HepG2 (cell line): ENCODE measurements around the gene INTS12. TPM values are rescaled to one million over a fixed set of nuclear protein-coding genes. Genes with fewer than 3 reads are reported as not detected.

Experiments used
- ARNT2 ChIP-seq: sonication (generic); formaldehyde crosslinking; IDR thresholded peaks from 2 replicates; pipeline ENCODE4 v1.8.0; 2022; ENCODE audit warnings: mild to moderate bottlenecking, low read depth, missing genetic modification reagents, moderate library complexity
- ATF4 ChIP-seq, 2 experiments: fragments of 450-650 bp in 1 of 2; sonication (generic) in 1 of 2; formaldehyde crosslinking; IDR thresholded peaks; 2 replicates each; pipeline versions ENCODE4 v1.5.0 to v1.8.0; 2020 to 2022; ENCODE audit warnings: mild to moderate bottlenecking in 1 of 2, missing genetic modification reagents in 1 of 2
- FOXJ3 ChIP-seq: sonication (generic); formaldehyde crosslinking; IDR thresholded peaks from 2 replicates; pipeline ENCODE4 v1.4.0; 2020; ENCODE audit warnings: missing genetic modification reagents, mild to moderate bottlenecking, borderline replicate concordance
- HOXA3 ChIP-seq: sonication (generic); formaldehyde crosslinking; IDR thresholded peaks from 2 replicates; pipeline ENCODE4 v1.5.0; 2020; ENCODE audit warnings: missing genetic modification reagents
- IRF1 ChIP-seq: sonication (generic); formaldehyde crosslinking; IDR thresholded peaks from 2 replicates; pipeline ENCODE4 v1.4.0; 2020; ENCODE audit warnings: low read depth, mild to moderate bottlenecking, missing genetic modification reagents
- MAFG ChIP-seq: sonication (generic); formaldehyde crosslinking; IDR thresholded peaks from 2 replicates; pipeline ENCODE4 v1.5.1; 2020; ENCODE audit warnings: mild to moderate bottlenecking, missing genetic modification reagents
- MXI1 ChIP-seq: IDR thresholded peaks from 3 replicates; pipeline ENCODE4 v1.6.1; 2012; ENCODE audit warnings: low read depth, low read length, inconsistent platforms, borderline replicate concordance
- NPAS2 ChIP-seq: sonication (generic); formaldehyde crosslinking; IDR thresholded peaks from 2 replicates; pipeline ENCODE4 v1.8.0; 2022; ENCODE audit warnings: mild to moderate bottlenecking, missing genetic modification reagents, borderline replicate concordance
- POLR2AphosphoS5 ChIP-seq: IDR thresholded peaks from 2 replicates; pipeline ENCODE4 v1.6.1; 2012; ENCODE audit warnings: low read depth, low read length
- PRPF4 ChIP-seq: fragments of 200-400 bp; formaldehyde crosslinking; IDR thresholded peaks from 2 replicates; pipeline ENCODE4 v1.6.1; 2016; ENCODE audit warnings: low read length, low read depth; ENCODE audit not compliant: poor library complexity, severe bottlenecking
- RAD51 ChIP-seq: fragments of 450-650 bp; IDR thresholded peaks from 2 replicates; pipeline ENCODE4 v1.6.1; 2016; ENCODE audit warnings: borderline replicate concordance
- THAP7 ChIP-seq: sonication (generic); formaldehyde crosslinking; IDR thresholded peaks from 2 replicates; pipeline ENCODE4 v1.8.1; 2023; ENCODE audit warnings: mild to moderate bottlenecking, missing genetic modification reagents
- YEATS4 ChIP-seq: sonication (generic); formaldehyde crosslinking; IDR thresholded peaks from 2 replicates; pipeline ENCODE4 v1.4.0; 2020; ENCODE audit warnings: missing genetic modification reagents, borderline replicate concordance
- ZBED4 ChIP-seq: sonication (generic); formaldehyde crosslinking; IDR thresholded peaks from 2 replicates; pipeline ENCODE4 v1.4.0; 2020; ENCODE audit warnings: missing genetic modification reagents, borderline replicate concordance
- ZNF121 ChIP-seq: sonication (generic); formaldehyde crosslinking; IDR thresholded peaks from 2 replicates; pipeline ENCODE4 v1.5.0; 2020; ENCODE audit warnings: mild to moderate bottlenecking, missing genetic modification reagents
- ZNF260 ChIP-seq: sonication (generic); formaldehyde crosslinking; IDR thresholded peaks from 2 replicates; pipeline ENCODE4 v1.4.0; 2020; ENCODE audit warnings: missing genetic modification reagents, low read depth, mild to moderate bottlenecking, borderline replicate concordance
- ZNF550 ChIP-seq: sonication (generic); formaldehyde crosslinking; IDR thresholded peaks from 2 replicates; pipeline ENCODE4 v1.4.0; 2020; ENCODE audit warnings: mild to moderate bottlenecking, missing genetic modification reagents, borderline replicate concordance
- ZNF576 ChIP-seq: sonication (generic); formaldehyde crosslinking; IDR thresholded peaks from 2 replicates; pipeline ENCODE4 v1.4.0; 2020; ENCODE audit warnings: mild to moderate bottlenecking, missing genetic modification reagents
- ZNF7 ChIP-seq: IDR thresholded peaks from 2 replicates; pipeline ENCODE4 v1.6.1; 2016; ENCODE audit warnings: missing biosample characterization, missing genetic modification reagents
- ZNF747 ChIP-seq: sonication (generic); formaldehyde crosslinking; IDR thresholded peaks from 2 replicates; pipeline ENCODE4 v1.8.1; 2023; ENCODE audit warnings: missing genetic modification reagents, mild to moderate bottlenecking, borderline replicate concordance
- ZSCAN21 ChIP-seq: sonication (generic); formaldehyde crosslinking; IDR thresholded peaks from 2 replicates; pipeline ENCODE4 v1.8.0; 2022; ENCODE audit warnings: mild to moderate bottlenecking, missing genetic modification reagents, moderate library complexity, borderline replicate concordance
- polyA plus RNA-seq, 8 experiments: library from polyadenylated mRNA; depleted of rRNA in 3 of 8; stranded (reverse) in 7 of 8; unstranded in 1 of 8; fragments of >200 nt; fragmentation: Illumina TruSeq in 4 of 8; extraction: Trizol in 4 of 8; gene quantifications; 2 replicates each; pipeline versions ENCODE4 v1.2.1 to v1.2.3, GENCODE V29; 2011 to 2016; ENCODE audit warnings: low read depth in 4 of 8, missing spikeins in 1 of 8, mixed read lengths in 1 of 8; ENCODE audit not compliant: insufficient read depth in 1 of 8
- total RNA-seq, 5 experiments: library from RNA; depleted of rRNA; stranded (reverse); fragments of >200 nt; fragmentation: Illumina TruSeq; extraction: Trizol; gene quantifications; 2 replicates each; pipeline ENCODE4 v1.2.3, GENCODE V29; 2016; ENCODE audit warnings: low read depth in 1 of 5

INTS12 gene
- total and polyA plus RNA-seq, 2 of the 13 experiments (the other 11 are each of a cell fraction or from before 2014, with no cell fraction given) = 20.2 to 21.1 TPM

- no peak for TF ChIP-seq NPAS2 (CRISPR knock-in tag)
- TF ChIP-seq PRPF4 = peak; percentile 50
- peak; percentile 97 for TF ChIP-seq ZSCAN21
- peak; percentile 76; the same call in 1 of the 3 replicates for TF ChIP-seq MXI1
- no peak for TF ChIP-seq ZNF260 (CRISPR knock-in tag)
- 0 out of 2 replicates have a peak, but pooled peaks have one; percentile 10 for TF ChIP-seq ZNF550 (CRISPR knock-in tag)
- TF ChIP-seq ZBED4 = peak; percentile 87
- peak; percentile 97 for TF ChIP-seq ARNT2
- peak; percentile 99 for TF ChIP-seq YEATS4 (CRISPR knock-in tag)
- peak; percentile 95 for TF ChIP-seq ZNF747 (CRISPR knock-in tag)
- TF ChIP-seq ZNF7 (CRISPR knock-in tag) = peak; percentile 65; the same call in 1 of the 2 replicates
- peak; percentile 55 for TF ChIP-seq ZNF121
- peak; percentile 23; the same call in 1 of the 2 replicates for TF ChIP-seq THAP7 (CRISPR knock-in tag)
- TF ChIP-seq RAD51 = no peak
- TF ChIP-seq MAFG (CRISPR knock-in tag) = no peak
- TF ChIP-seq FOXJ3 (CRISPR knock-in tag) = peak; percentile 72; the same call in 1 of the 2 replicates
- peak in 1 of 2 experiments; percentile 85; a peak in 2 of 4 replicates for TF ChIP-seq ATF4 (CRISPR knock-in tag; IDR thresholded peaks at IDR 0.05)
- TF ChIP-seq POLR2AphosphoS5 = peak; percentile 88
- no peak for TF ChIP-seq IRF1 (CRISPR knock-in tag)
- TF ChIP-seq ZNF576 (CRISPR knock-in tag) = peak; percentile 83
- TF ChIP-seq HOXA3 = peak; percentile 98
These were observed at the start of gene INTS12, which contains the start of gene GSTCD (continued) for GRCh38 chr4:105708181-105709080.
